ENCODE results near the gene RETREG3. TPM values are rescaled to one million over a fixed set of nuclear protein-coding genes. Genes with fewer than 3 reads are reported as not detected.

Gene RETREG3
- total and polyA plus RNA-seq, 2 of the 13 experiments (the other 11 are each of a cell fraction or from before 2014, with no cell fraction given) = 47.0 to 55.8 TPM

GRCh38 chr17:42618442-42619150, 9.4 kb upstream of the RETREG3 start (continued):
- TF ChIP-seq ZNF691 (CRISPR knock-in tag; IDR thresholded peaks at IDR 0.05; ENCODE audit: borderline replicate concordance, low read depth) (peak; percentile 82; the same call in 1 of the 2 replicates), GTF2F1 (IDR thresholded peaks at IDR 0.05; ENCODE audit: low read length) (no peak), ZNF446 (CRISPR knock-in tag; IDR thresholded peaks at IDR 0.05) (no peak), PLSCR1 (CRISPR knock-in tag; IDR thresholded peaks at IDR 0.05; ENCODE audit: borderline replicate concordance) (no peak), KLF13 (CRISPR knock-in tag; IDR thresholded peaks at IDR 0.05) (no peak), ZNF44 (CRISPR knock-in tag; IDR thresholded peaks at IDR 0.05) (no peak), XBP1 (CRISPR knock-in tag; IDR thresholded peaks at IDR 0.05) (no peak), HOXD1 (CRISPR knock-in tag; IDR thresholded peaks at IDR 0.05) (no peak), ZNF597 (CRISPR knock-in tag; IDR thresholded peaks at IDR 0.05) (no peak), NFKB2 (CRISPR knock-in tag; IDR thresholded peaks at IDR 0.05; ENCODE audit: borderline replicate concordance) (no peak), MYPOP (CRISPR knock-in tag; IDR thresholded peaks at IDR 0.05) (no peak; the same call in 1 of the 2 replicates), ZFP91 (CRISPR knock-in tag; IDR thresholded peaks at IDR 0.05; ENCODE audit: borderline replicate concordance) (no peak), ZFP36L2 (CRISPR knock-in tag; IDR thresholded peaks at IDR 0.05) (no peak), HMGA1 (CRISPR knock-in tag; conservative IDR thresholded peaks at IDR 0.05) (no peak), ELK4 (CRISPR knock-in tag; IDR thresholded peaks at IDR 0.05; ENCODE audit: borderline replicate concordance) (no peak), NR2F2 (IDR thresholded peaks at IDR 0.05; ENCODE audit: borderline replicate concordance, low read depth) (no peak), ZNF138 (CRISPR knock-in tag; IDR thresholded peaks at IDR 0.05; ENCODE audit: low read depth) (no peak), ZNF616 (CRISPR knock-in tag; IDR thresholded peaks at IDR 0.05; ENCODE audit: low read depth) (no peak), ZNF274 (CRISPR knock-in tag; IDR thresholded peaks at IDR 0.05) (no peak)

Measured in HepG2 (cell line).